Measurements from ENCODE around the gene ZNF492.
A peak's percentile ranks its signal among the peaks of the same experiment; 100 is the strongest.
"Not testable (repeated sequence)": the region's sequence is repeated elsewhere in the genome, so short reads cannot be mapped to it uniquely, and the experiment has no call there.

The ZNF492 gene

GRCh38 chr19:22633706-22634449, at the start of gene ZNF492:
ZNF492 (plus strand) TSS chr19:22634324; CDS start chr19:22653400, 19,076 bp downstream.
- peak; percentile 1 for DNase-seq

GRCh38 chr19:22595422-22595821, 38.7 kb upstream of the ZNF492 start:
- no peak for DNase-seq

- DNase-seq, result no peak
These were observed 38.2 kb upstream of the ZNF492 start for GRCh38 chr19:22595918-22596341.

DNA sequence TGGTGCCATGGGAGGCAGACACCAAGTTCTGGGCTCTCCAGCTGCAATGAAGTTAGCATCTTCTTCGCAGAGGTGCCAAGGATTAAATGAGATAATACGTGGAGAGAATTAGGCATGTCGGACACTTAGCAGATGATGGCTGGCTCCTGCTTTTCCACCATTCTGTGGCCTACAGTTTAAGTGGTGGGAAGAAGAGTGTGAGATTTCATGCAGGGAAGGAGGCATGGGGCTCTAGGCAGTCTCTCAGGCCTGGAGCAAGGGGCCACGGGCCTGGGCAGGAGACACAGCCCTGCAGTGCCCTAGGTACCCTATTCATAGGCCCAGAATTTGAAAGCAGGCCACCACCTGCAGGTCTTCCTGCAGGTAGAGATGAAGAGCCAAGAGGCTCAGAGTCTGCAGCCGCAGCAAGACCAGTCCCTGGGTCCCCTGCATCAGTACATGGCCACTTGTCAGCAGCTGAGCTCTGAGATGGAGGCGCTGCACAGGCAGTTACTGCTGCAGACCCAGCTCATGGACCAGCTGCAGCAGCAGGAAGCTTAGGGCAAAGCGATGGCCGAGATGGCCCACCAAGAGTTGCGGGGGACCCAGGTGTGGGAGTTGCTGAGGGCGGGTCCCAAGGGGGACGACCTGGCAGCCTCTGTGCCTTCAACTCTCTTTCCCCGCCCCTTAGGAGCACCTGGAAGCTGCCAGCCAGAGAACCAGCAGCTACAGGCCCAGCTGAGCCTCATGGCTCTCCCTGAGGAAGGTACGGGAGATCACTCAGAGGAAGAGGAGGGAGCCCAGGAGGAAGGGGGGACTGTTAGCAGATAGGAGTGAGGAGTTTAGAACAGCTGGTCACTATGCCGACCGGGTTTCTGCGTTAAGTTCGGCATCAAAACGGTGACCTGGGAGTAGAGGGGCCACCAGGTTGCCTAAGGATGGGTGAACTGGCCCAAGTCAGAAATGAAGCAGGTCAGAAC, 33.2 kb upstream of the ZNF492 start:
- no peak for DNase-seq

DNA sequence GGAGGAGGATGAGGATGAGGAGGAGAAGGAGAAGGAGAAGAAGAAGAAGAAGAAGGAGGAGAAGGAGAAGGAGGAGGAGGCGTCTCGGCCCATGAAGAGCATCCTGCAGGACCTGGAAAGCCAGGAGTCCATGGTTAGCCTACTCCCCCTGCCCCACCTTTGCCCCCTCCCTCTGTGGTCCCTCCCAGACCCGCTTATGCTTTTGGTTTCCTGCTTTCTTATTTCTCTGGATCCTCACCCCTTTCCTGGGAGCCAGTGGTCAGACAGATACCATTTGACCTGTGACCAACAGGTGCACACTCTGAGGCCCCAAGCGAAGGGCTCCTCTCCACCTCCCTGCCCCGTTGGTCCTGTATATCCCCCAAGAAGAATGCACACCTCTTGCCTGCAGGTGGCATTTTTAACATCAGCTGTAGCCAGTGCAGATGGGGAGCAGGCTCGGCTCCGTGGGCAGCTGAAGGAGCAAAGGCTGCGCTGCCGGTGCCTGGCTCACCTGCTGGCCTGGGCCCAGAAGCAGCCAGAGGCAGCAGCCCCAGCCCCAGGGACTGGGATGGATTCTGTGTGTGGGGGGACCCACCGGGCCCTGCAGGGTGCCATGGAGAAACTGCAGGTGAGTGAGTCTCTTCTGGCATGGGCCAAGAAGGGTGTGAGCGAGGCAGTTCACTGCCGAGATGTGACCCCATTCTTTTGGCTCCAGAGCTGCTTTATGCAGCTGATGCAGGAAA, 32.1 kb upstream of the ZNF492 start:
- DNase-seq, result no peak

GRCh38 chr19:22602631-22603272, 31.4 kb upstream of the ZNF492 start:
- no peak for DNase-seq

GRCh38 chr19:22603518-22604440, 30.3 kb upstream of the ZNF492 start:
- DNase-seq, result no peak

DNA sequence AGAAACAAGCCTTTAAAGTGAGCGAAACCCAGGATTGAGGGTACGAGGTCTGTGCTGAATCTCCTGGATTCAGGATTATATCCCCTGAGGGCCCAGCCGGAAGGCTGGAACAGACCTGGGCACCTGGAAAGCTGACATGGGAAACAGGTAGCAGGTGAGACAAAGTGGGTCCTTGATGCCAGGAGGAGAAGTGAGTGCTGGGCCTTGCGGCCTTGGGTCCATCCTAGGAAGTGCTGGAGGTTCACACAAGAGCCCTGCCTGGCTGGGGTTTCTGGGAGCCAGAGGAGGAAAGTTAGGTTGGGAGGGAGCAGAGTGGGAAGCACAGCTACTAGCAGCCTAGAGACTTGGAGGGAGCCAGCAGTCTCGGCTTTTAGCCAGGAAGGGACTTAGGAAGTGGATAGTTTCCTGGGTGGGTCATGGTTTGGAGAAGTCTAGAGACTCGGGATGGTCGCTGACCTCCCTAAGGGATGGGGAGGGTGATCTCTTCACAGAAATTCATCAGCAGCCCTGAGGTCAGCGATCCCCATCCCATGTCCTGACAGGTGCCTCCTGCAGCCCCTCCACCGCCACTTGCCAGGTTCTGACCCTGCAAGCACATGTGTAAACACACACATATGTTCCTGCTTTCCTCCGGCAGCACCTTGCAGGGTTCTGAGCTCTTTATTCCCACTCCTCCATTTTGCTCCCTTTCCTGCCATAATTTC, 29.4 kb upstream of the ZNF492 start:
- no peak for DNase-seq

GRCh38 chr19:22605275-22606211, 28.6 kb upstream of the ZNF492 start:
- DNase-seq, result no peak

DNA sequence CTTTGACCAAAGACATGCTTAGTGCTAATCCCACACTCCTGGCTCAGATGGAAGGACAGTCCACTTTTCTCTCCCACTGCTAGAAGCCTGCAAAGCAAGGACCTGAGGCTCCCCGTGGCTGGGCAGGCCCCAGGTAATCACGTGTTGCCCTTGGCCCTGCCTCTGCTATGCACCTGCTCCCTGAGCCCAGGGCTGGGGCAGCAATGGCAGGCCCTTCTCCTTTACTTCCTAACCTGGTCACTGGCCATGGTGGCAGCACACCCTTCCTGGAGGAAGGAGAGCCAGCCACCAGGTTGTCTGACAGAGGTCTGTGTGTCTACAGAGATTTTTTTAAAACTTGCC, 27.9 kb upstream of the ZNF492 start:
- no peak for DNase-seq

DNA sequence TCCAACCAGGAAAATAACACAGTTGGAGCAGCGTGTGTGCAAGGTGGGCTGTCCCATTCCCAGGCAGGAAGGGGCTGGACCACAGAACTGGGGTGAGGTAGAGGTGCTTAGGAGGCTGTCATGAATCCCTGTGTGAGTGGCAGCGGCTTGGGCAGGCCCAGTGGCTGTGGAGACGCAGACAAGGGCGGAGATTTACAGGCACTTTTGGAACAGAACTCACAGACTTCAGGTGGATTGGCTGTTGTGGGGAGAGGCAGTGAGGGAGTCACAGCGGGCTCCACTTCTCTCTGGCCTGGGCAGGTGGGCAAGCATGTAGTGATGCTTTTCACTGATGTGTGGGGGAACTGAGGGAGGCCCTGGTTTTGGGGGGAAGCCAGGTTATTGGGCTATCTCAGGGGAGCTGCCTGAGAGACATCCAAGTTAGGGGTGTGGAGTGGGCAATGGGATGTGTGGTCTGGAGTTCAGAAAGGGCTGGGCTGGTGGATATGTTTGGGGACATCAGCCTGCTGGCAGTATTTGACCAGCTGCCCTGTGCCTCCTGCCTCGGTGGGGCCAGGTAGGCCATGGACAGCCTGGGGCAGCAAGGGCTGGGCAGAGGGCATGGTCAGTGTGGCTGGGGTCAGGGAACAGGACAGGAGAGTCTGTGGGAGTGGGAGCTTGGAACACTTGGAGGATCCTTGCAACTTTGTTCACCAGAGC, 27.0 kb upstream of the ZNF492 start:
- no peak for DNase-seq

GRCh38 chr19:22607653-22608430, 26.3 kb upstream of the ZNF492 start:
- no peak for DNase-seq

DNA sequence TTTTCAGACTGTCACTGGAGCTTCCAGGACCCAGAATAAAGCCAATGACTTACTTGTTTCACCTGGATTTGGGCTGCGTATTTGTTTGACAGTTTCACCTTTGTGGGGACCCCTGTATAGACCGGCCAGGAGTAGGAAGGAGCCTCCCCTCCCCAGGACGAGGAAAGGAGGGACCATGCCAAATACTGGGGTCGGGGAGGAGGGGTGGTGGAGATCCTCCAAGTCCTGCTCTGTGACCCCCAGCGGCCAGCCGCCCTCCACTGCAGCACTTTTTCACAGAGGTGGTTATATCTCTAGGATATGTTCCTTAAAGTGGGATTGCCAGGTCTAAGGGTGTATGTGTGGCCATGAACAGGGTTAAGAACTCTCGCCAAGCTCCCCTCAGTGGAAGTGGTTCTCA, 25.7 kb upstream of the ZNF492 start:
- no peak for DNase-seq

GRCh38 chr19:22609630-22610029, 24.5 kb upstream of the ZNF492 start:
- DNase-seq, result no peak

- no peak for DNase-seq
These were observed 24.0 kb upstream of the ZNF492 start for GRCh38 chr19:22610121-22610520.

DNA sequence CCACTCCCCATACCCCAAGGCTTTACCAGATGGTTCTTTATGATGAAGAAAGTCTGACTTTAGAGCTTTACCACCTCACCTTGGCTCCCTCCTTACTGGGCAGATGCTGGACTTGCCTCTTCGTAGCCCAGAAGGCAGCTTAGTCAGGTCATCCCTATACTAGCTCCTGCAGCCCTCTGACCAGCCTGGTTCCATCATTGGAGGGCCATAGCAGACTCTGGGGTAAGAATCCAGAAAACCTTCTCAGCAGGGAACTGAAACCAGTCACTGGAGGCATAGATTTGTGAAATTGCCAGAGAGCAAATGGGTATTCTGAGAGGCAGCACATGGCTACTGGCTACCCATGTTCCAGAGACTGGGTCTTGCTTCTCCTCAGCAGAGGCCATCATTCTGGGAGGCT, 21.8 kb upstream of the ZNF492 start:
- no peak for DNase-seq

DNA sequence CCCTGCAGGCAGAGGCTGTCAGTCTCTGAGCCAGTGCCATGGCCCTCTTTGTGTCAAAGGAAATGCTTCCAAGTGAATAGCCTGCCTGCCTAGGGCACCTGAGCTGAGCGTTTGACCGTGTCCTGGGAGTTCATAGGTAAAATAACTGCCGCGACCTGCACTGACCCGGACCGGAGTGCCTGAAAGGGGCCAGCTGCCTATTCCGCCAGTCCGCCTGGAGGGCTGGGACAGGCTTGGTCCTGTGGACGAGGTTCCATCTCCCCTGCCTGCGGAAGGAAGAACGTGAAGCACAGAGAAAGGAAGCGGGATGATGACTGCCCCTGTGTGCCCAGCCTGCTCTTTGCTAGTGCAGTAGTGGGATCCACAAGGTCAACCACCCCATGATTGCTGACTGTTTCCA, 17.5 kb upstream of the ZNF492 start:
- no peak for DNase-seq

- not testable (repeated sequence) for DNase-seq
These were observed 16.9 kb upstream of the ZNF492 start for GRCh38 chr19:22617181-22617580.

Measured in NCI-H774 (cell line).